H9 (cell line): Measurements from ENCODE around the gene CREBRF. TPM values are rescaled to one million over a fixed set of nuclear protein-coding genes. Genes with fewer than 3 reads are reported as not detected.

Experiments
- DNase-seq: peaks from one replicate; pipeline ENCODE4 v3.0.0-alpha.2; 2017
- H2AFZ ChIP-seq: one replicate; pipeline ENCODE4 v1.6.1; 2013; ENCODE audit warnings: mild to moderate bottlenecking, low read length, control low read depth, moderate library complexity
- H2AK5ac ChIP-seq: 2 replicates; pipeline ENCODE4 v1.6.1; 2013; ENCODE audit warnings: low read length, control low read depth, mixed read lengths; ENCODE audit not compliant: insufficient read length
- H2BK120ac ChIP-seq: one replicate; pipeline ENCODE4 v1.6.1; 2013; ENCODE audit warnings: low read depth, mild to moderate bottlenecking, low read length, control low read depth, inconsistent platforms; ENCODE audit not compliant: poor library complexity, severe bottlenecking
- H2BK12ac ChIP-seq: 2 replicates; pipeline ENCODE4 v1.6.1; 2013; ENCODE audit warnings: low read length, control low read depth, mixed read lengths, low read depth; ENCODE audit not compliant: insufficient read length
- H2BK15ac ChIP-seq: 2 replicates; pipeline ENCODE4 v1.6.1; 2013; ENCODE audit warnings: low read depth, low read length, control low read depth
- H2BK20ac ChIP-seq: one replicate; pipeline ENCODE4 v1.6.1; 2013; ENCODE audit warnings: low read depth, mild to moderate bottlenecking, low read length, control low read depth, inconsistent platforms; ENCODE audit not compliant: poor library complexity, severe bottlenecking
- H2BK5ac ChIP-seq: 2 replicates; pipeline ENCODE4 v1.6.1; 2013; ENCODE audit warnings: low read length, control low read depth, mixed read lengths; ENCODE audit not compliant: insufficient read length
- H3K14ac ChIP-seq: 2 replicates; pipeline ENCODE4 v1.6.1; 2013; ENCODE audit warnings: low read length, control low read depth; ENCODE audit not compliant: insufficient read depth
- H3K18ac ChIP-seq: 2 replicates; pipeline ENCODE4 v1.6.1; 2013; ENCODE audit warnings: low read depth, mild to moderate bottlenecking, mixed read lengths, low read length, control low read depth; ENCODE audit not compliant: insufficient read length
- H3K23ac ChIP-seq: 2 replicates; pipeline ENCODE4 v1.6.1; 2013; ENCODE audit warnings: low read length, control low read depth, mixed read lengths, low read depth; ENCODE audit not compliant: insufficient read length
- H3K23me2 ChIP-seq: 2 replicates; pipeline ENCODE4 v1.6.1; 2013; ENCODE audit warnings: low read depth, mild to moderate bottlenecking, mixed read lengths, low read length, control low read depth; ENCODE audit not compliant: insufficient read length, poor library complexity, severe bottlenecking
- H3K27ac ChIP-seq: 2 replicates; pipeline ENCODE4 v1.5.1; 2013; ENCODE audit warnings: low read length, control low read depth, mixed read lengths, low read depth; ENCODE audit not compliant: insufficient read length
- H3K27me3 ChIP-seq: 2 replicates; pipeline ENCODE4 v1.6.1; 2013; ENCODE audit warnings: low read length, control low read depth, inconsistent platforms; ENCODE audit not compliant: insufficient read depth
- H3K4ac ChIP-seq: 2 replicates; pipeline ENCODE4 v1.6.1; 2013; ENCODE audit warnings: low read depth, mild to moderate bottlenecking, control low read depth, inconsistent platforms, low read length, moderate library complexity
- H3K4me1 ChIP-seq: 2 replicates; pipeline ENCODE4 v1.6.1; 2013; ENCODE audit warnings: low read length, control low read depth, inconsistent platforms; ENCODE audit not compliant: insufficient read depth
- H3K4me2 ChIP-seq: 2 replicates; pipeline ENCODE4 v1.6.1; 2013; ENCODE audit warnings: low read length, control low read depth, mixed read lengths; ENCODE audit not compliant: insufficient read length, insufficient read depth
- H3K56ac ChIP-seq: 2 replicates; pipeline ENCODE4 v1.6.1; 2013; ENCODE audit warnings: low read depth, mild to moderate bottlenecking, mixed read lengths, low read length, control low read depth; ENCODE audit not compliant: insufficient read length
- H3K79me1 ChIP-seq: 2 replicates; pipeline ENCODE4 v1.6.1; 2013; ENCODE audit warnings: low read depth, mild to moderate bottlenecking, moderate library complexity, low read length, control low read depth, inconsistent platforms; ENCODE audit not compliant: insufficient read depth, poor library complexity, severe bottlenecking
- H3K79me2 ChIP-seq: 2 replicates; pipeline ENCODE4 v1.6.1; 2013; ENCODE audit warnings: low read length, control low read depth, inconsistent platforms; ENCODE audit not compliant: insufficient read depth
- H3K9ac ChIP-seq: 2 replicates; pipeline ENCODE4 v1.6.1; 2013; ENCODE audit warnings: low read length, control low read depth, mixed read lengths; ENCODE audit not compliant: insufficient read length; ENCODE audit errors: extremely low read depth
- H3K9me3 ChIP-seq: one replicate; pipeline ENCODE4 v1.6.1; 2013; ENCODE audit warnings: low read depth, low read length, inconsistent platforms; ENCODE audit not compliant: control insufficient read depth
- H3T11ph ChIP-seq: one replicate; pipeline ENCODE4 v1.6.1; 2013; ENCODE audit warnings: mild to moderate bottlenecking, low read length, control low read depth, inconsistent platforms
- H4K20me1 ChIP-seq: one replicate; pipeline ENCODE4 v1.6.1; 2013; ENCODE audit not compliant: control insufficient read depth, insufficient read length, insufficient read depth
- H4K5ac ChIP-seq: 2 replicates; pipeline ENCODE4 v1.6.1; 2013; ENCODE audit warnings: low read depth, mild to moderate bottlenecking, mixed read lengths, low read length, control low read depth; ENCODE audit not compliant: insufficient read length
- H4K8ac ChIP-seq: replicated peaks from 2 replicates; pipeline ENCODE4 v1.6.1; 2013; ENCODE audit warnings: low read length, control low read depth, mixed read lengths, low read depth; ENCODE audit not compliant: insufficient read length
- H4K91ac ChIP-seq: 2 replicates; pipeline ENCODE4 v1.6.1; 2013; ENCODE audit warnings: low read depth, mild to moderate bottlenecking, moderate library complexity, mixed read lengths, low read length, control low read depth; ENCODE audit not compliant: insufficient read length
- H3K27ac Mint-ChIP-seq, 3 experiments: 2 replicates in 2 of 3; 3 replicates in 1 of 3; pipeline ENCODE4 v1.8.0; 2020 to 2021; ENCODE audit warnings: mixed read lengths in 3 of 3, mild to moderate bottlenecking in 1 of 3, moderate library complexity in 1 of 3
- H3K27me3 Mint-ChIP-seq: 2 replicates; pipeline ENCODE4 v1.8.0; 2021; ENCODE audit warnings: low read depth, mild to moderate bottlenecking, moderate library complexity, mixed read lengths
- H3K36me3 Mint-ChIP-seq, 3 experiments: 2 replicates in 2 of 3; 3 replicates in 1 of 3; pipeline ENCODE4 v1.8.0; 2020 to 2021; ENCODE audit warnings: low read depth in 3 of 3, mixed read lengths in 3 of 3; ENCODE audit not compliant: insufficient read depth in 1 of 3
- H3K4me1 Mint-ChIP-seq, 2 experiments: 2 replicates each; pipeline ENCODE4 v1.8.0; 2020; ENCODE audit warnings: mixed read lengths in 2 of 2
- H3K4me3 Mint-ChIP-seq, 2 experiments: 2 replicates in 1 of 2; 3 replicates in 1 of 2; pipeline ENCODE4 v1.8.0; 2020 to 2021; ENCODE audit warnings: mild to moderate bottlenecking in 2 of 2, mixed read lengths in 2 of 2, moderate library complexity in 1 of 2
- H3K9me3 Mint-ChIP-seq, 2 experiments: 2 replicates in 1 of 2; 3 replicates in 1 of 2; pipeline ENCODE4 v1.8.0; 2020; ENCODE audit warnings: mild to moderate bottlenecking in 2 of 2, mixed read lengths in 2 of 2, moderate library complexity in 1 of 2
- CTCF ChIP-seq: fragments of 200-600 bp; sonication (generic); conservative IDR thresholded peaks from 3 replicates; pipeline ENCODE4 v1.8.0; 2021; ENCODE audit warnings: antibody characterized with exemption, mild to moderate bottlenecking
- WGBS: extraction: QIAGEN DNeasy Blood & Tissue Kit; methylation state at CpG from one replicate; pipeline ENCODE4 v1.1.7; 2013; ENCODE audit warnings: missing lambda C conversion rate, low lambda C conversion rate, mixed read lengths; ENCODE audit not compliant: insufficient read length; ENCODE audit errors: extremely low coverage; 5-methylcytosine and 5-hydroxymethylcytosine counted together
- total RNA-seq: library from RNA; stranded (reverse); gene quantifications from 2 replicates; pipeline ENCODE4 v1.2.1, GENCODE V29; 2021

CREBRF gene
- total RNA-seq, 1 experiment from 2014 or later: 2.7 TPM

DNA sequence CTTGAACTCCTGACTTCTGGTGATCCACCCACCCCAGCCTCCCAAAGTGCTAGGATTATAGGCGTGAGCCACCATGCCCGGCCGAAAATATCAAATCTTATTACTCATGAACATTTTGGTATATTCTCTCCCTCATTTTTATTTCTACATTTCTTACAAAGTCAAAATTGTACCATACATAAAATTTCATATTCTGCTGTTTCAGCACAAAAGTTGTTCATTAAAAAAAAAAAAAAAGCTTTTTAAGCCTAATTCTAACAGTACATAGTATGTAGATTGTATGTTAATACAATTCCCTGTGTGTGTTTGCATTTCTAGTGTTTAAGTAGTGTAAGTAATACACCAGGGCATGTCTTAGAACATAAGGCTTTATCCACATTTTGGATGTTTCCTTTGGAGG, 103.1 kb downstream of the CREBRF start:
- no peak overlapping the region for H3K14ac ChIP-seq
- H3K27me3 ChIP-seq: no peaks in the 10 kb centered on the region
- H2BK15ac ChIP-seq: no peak overlapping the region
- H3K4me3 Mint-ChIP-seq: no peak overlapping the region
- no peak overlapping the region for H3K27ac ChIP-seq
- H2AK5ac ChIP-seq: no peak overlapping the region
- no peak overlapping the region for H2BK120ac ChIP-seq
- no peaks in the 10 kb centered on the region for H3K9me3 Mint-ChIP-seq
- no peak overlapping the region for H3K9ac ChIP-seq
- no peak overlapping the region for H2BK5ac ChIP-seq
- no peaks in the 10 kb centered on the region for H3K4me1 Mint-ChIP-seq
- H2BK12ac ChIP-seq: no peak overlapping the region
- no peak overlapping the region for H3K4ac ChIP-seq
- no peak overlapping the region for H3K27ac Mint-ChIP-seq
- no peak overlapping the region for H3T11ph ChIP-seq
- no peak overlapping the region for H2AFZ ChIP-seq
- no CpG with 5 or more reads among the region's 3 CpGs for WGBS
- no peaks in the 10 kb centered on the region for H3K79me1 ChIP-seq
- no peaks in the 10 kb centered on the region for H3K4me1 ChIP-seq
- DNase-seq: no peak
- H3K56ac ChIP-seq: no peak overlapping the region
- H3K27me3 Mint-ChIP-seq: no peaks in the 10 kb centered on the region
- no peaks in the 10 kb centered on the region for H3K79me2 ChIP-seq
- H3K4me2 ChIP-seq: no peak overlapping the region
- no peak for TF ChIP-seq CTCF
- H4K20me1 ChIP-seq: no peaks in the 10 kb centered on the region
- H4K5ac ChIP-seq: no peak overlapping the region
- no peak overlapping the region for H4K91ac ChIP-seq
- H2BK20ac ChIP-seq: no peak overlapping the region
- H4K8ac ChIP-seq: no peak overlapping the region
- H3K9me3 ChIP-seq: no peaks in the 10 kb centered on the region
- H3K36me3 Mint-ChIP-seq: peaks cover 2 to 39% (median 6%) of the 10 kb centered on the region in 3 experiments; a peak in 5 of 7 replicates
- no peak overlapping the region for H3K23ac ChIP-seq
- H3K18ac ChIP-seq: no peak overlapping the region
- H3K23me2 ChIP-seq: no peaks in the 10 kb centered on the region
